ENCODE data around the gene AUTS2. TPM values are rescaled to one million over a fixed set of nuclear protein-coding genes. Genes with fewer than 3 reads are reported as not detected.

The AUTS2 gene
- total RNA-seq, 1 donor from 2014 or later: 7.7 TPM

- intact Hi-C loops (cut with micrococcal nuclease): no loop called here
Observed at GRCh38 chr7:69654849-69655707, 56.8 kb downstream of the AUTS2 start.

- intact Hi-C loops (cut with micrococcal nuclease): no loop called here
Observed at GRCh38 chr7:69656077-69656476, 57.8 kb downstream of the AUTS2 start.

GRCh38 chr7:69656890-69657289, 58.6 kb downstream of the AUTS2 start:
- intact Hi-C loops (cut with micrococcal nuclease): no loop called here

- intact Hi-C loops (cut with micrococcal nuclease): no loop called here
Observed at GRCh38 chr7:69657331-69657730, 59.1 kb downstream of the AUTS2 start.

GRCh38 chr7:69657985-69658384, 59.7 kb downstream of the AUTS2 start:
- intact Hi-C loops (cut with micrococcal nuclease): no loop called here

- intact Hi-C loops (cut with micrococcal nuclease): no loop called here
Observed at GRCh38 chr7:69659983-69660382, 61.7 kb downstream of the AUTS2 start.

- intact Hi-C loops (cut with micrococcal nuclease): no loop called here
Observed at GRCh38 chr7:69661342-69661741, 63.1 kb downstream of the AUTS2 start.

- intact Hi-C loops (cut with micrococcal nuclease): no loop called here
Observed at GRCh38 chr7:69663911-69664832, 65.9 kb downstream of the AUTS2 start.

GRCh38 chr7:69665369-69665768, 67.1 kb downstream of the AUTS2 start:
- intact Hi-C loops (cut with micrococcal nuclease): no loop called here

GRCh38 chr7:69668339-69668870, 70.1 kb downstream of the AUTS2 start:
- intact Hi-C loops (cut with micrococcal nuclease): no loop called here

- intact Hi-C loops (cut with micrococcal nuclease): no loop called here
Observed at GRCh38 chr7:69670701-69671100, 72.4 kb downstream of the AUTS2 start.

- intact Hi-C loops (cut with micrococcal nuclease): no loop called here
Observed at GRCh38 chr7:69673074-69673473, 74.8 kb downstream of the AUTS2 start.

GRCh38 chr7:69674701-69675182, 76.5 kb downstream of the AUTS2 start:
- intact Hi-C loops (cut with micrococcal nuclease): no loop called here

GRCh38 chr7:69676247-69676646, 78.0 kb downstream of the AUTS2 start:
- intact Hi-C loops (cut with micrococcal nuclease): no loop called here

GRCh38 chr7:69677054-69677852, 79.0 kb downstream of the AUTS2 start:
- intact Hi-C loops (cut with micrococcal nuclease): no loop called here

- intact Hi-C loops (cut with micrococcal nuclease): no loop called here
Observed at GRCh38 chr7:69677881-69678493, 79.7 kb downstream of the AUTS2 start.

- intact Hi-C loops (cut with micrococcal nuclease): no loop called here
Observed at GRCh38 chr7:69678494-69679187, 80.4 kb downstream of the AUTS2 start.

- intact Hi-C loops (cut with micrococcal nuclease): no loop called here
Observed at GRCh38 chr7:69681181-69681580, 82.9 kb downstream of the AUTS2 start.

GRCh38 chr7:69682518-69682917, 84.2 kb downstream of the AUTS2 start:
- intact Hi-C loops (cut with micrococcal nuclease): no loop called here

GRCh38 chr7:69683002-69683401, 84.7 kb downstream of the AUTS2 start:
- intact Hi-C loops (cut with micrococcal nuclease): no loop called here
